BLaER1 (cell line): ENCODE results near the gene CDC6.

Experiments
- H3K27ac ChIP-seq: shearing (Covaris generic); formaldehyde crosslinking; 2 replicates; pipeline ENCODE4 v1.8.1; 2022
- H3K27me3 ChIP-seq: shearing (Covaris generic); formaldehyde crosslinking; 2 replicates; pipeline ENCODE4 v1.8.1; 2022
- H3K36me3 ChIP-seq: shearing (Covaris generic); formaldehyde crosslinking; 2 replicates; pipeline ENCODE4 v1.8.1; 2022
- H3K4me1 ChIP-seq: shearing (Covaris generic); formaldehyde crosslinking; 2 replicates; pipeline ENCODE4 v1.8.1; 2022
- H3K4me2 ChIP-seq: shearing (Covaris generic); formaldehyde crosslinking; 2 replicates; pipeline ENCODE4 v1.8.1; 2022
- H3K4me3 ChIP-seq: shearing (Covaris generic); formaldehyde crosslinking; 2 replicates; pipeline ENCODE4 v1.8.1; 2022
- H3K9ac ChIP-seq: shearing (Covaris generic); formaldehyde crosslinking; 2 replicates; pipeline ENCODE4 v1.8.1; 2022
- H3K9me3 ChIP-seq: shearing (Covaris generic); formaldehyde crosslinking; 2 replicates; pipeline ENCODE4 v1.8.1; 2022
- H4K20me1 ChIP-seq: shearing (Covaris generic); formaldehyde crosslinking; 2 replicates; pipeline ENCODE4 v1.8.1; 2022
- Cebpa-rat ChIP-seq: shearing (Covaris generic); IDR thresholded peaks from 2 replicates; pipeline ENCODE4 v1.8.1; 2022

CDC6 gene

GRCh38 chr17:40349895-40350688, 62.4 kb downstream of the CDC6 start:
- Histone ChIP-seq H3K9ac (no peak overlapping the region), H3K4me3 (no peak overlapping the region), H3K9me3 (no peaks in the 10 kb centered on the region), H3K4me2 (peak overlapping the region; percentile 97), H3K36me3 (peaks cover 48% of the 10 kb centered on the region), H3K27me3 (no peaks in the 10 kb centered on the region), H4K20me1 (peaks cover 30% of the 10 kb centered on the region), H3K27ac (no peak overlapping the region), H3K4me1 (peaks cover 92% of the 10 kb centered on the region)
- TF ChIP-seq Cebpa-rat, result no peak

- no peaks in the 10 kb centered on the region for H3K9me3 ChIP-seq
- peaks cover 85% of the 10 kb centered on the region for H3K4me1 ChIP-seq
- H3K27ac ChIP-seq, result peak overlapping the region; percentile 77
- H3K4me2 ChIP-seq, result peak overlapping the region; percentile 97
- no peaks in the 10 kb centered on the region for H3K27me3 ChIP-seq
- peaks cover 30% of the 10 kb centered on the region for H4K20me1 ChIP-seq
- TF ChIP-seq Cebpa-rat, result no peak
- peaks cover 55% of the 10 kb centered on the region for H3K36me3 ChIP-seq
- peak overlapping the region; percentile 22; the same call in 1 of the 2 replicates for H3K4me3 ChIP-seq
- peak overlapping the region; percentile 73; the same call in 1 of the 2 replicates for H3K9ac ChIP-seq
Observed at GRCh38 chr17:40350689-40351358, 63.1 kb downstream of the CDC6 start.

GRCh38 chr17:40351359-40352236, 63.9 kb downstream of the CDC6 start:
- Histone ChIP-seq H3K27ac (peak overlapping the region; percentile 77), H3K9me3 (no peaks in the 10 kb centered on the region), H3K36me3 (peaks cover 59% of the 10 kb centered on the region), H3K27me3 (no peaks in the 10 kb centered on the region), H3K4me1 (peaks cover 77% of the 10 kb centered on the region), H3K9ac (peak overlapping the region; percentile 73), H3K4me3 (peak overlapping the region; percentile 22; the same call in 1 of the 2 replicates), H3K4me2 (peak overlapping the region; percentile 97), H4K20me1 (peaks cover 30% of the 10 kb centered on the region)
- TF ChIP-seq Cebpa-rat, result no peak

GRCh38 chr17:40352237-40352778, 64.6 kb downstream of the CDC6 start:
- no peaks in the 10 kb centered on the region for H3K27me3 ChIP-seq
- H3K27ac ChIP-seq, result peak overlapping the region; percentile 77
- H3K9me3 ChIP-seq, result no peaks in the 10 kb centered on the region
- no peak overlapping the region for H3K4me3 ChIP-seq
- peaks cover 59% of the 10 kb centered on the region for H3K36me3 ChIP-seq
- no peak for TF ChIP-seq Cebpa-rat
- H3K4me1 ChIP-seq, result peaks cover 70% of the 10 kb centered on the region
- H3K9ac ChIP-seq, result peak overlapping the region; percentile 73
- H3K4me2 ChIP-seq, result peak overlapping the region; percentile 97
- peaks cover 30% of the 10 kb centered on the region for H4K20me1 ChIP-seq

GRCh38 chr17:40352779-40353394, 65.2 kb downstream of the CDC6 start:
- Histone ChIP-seq H3K4me1 (peaks cover 64% of the 10 kb centered on the region), H3K4me2 (peak overlapping the region; percentile 97), H3K36me3 (peaks cover 59% of the 10 kb centered on the region), H3K27ac (peak overlapping the region; percentile 77; the same call in 1 of the 2 replicates), H3K9me3 (no peaks in the 10 kb centered on the region), H3K4me3 (no peak overlapping the region), H4K20me1 (peaks cover 29% of the 10 kb centered on the region), H3K27me3 (no peaks in the 10 kb centered on the region), H3K9ac (peak overlapping the region; percentile 73; the same call in 1 of the 2 replicates)
- TF ChIP-seq Cebpa-rat, result no peak
